Pulmonary artery endothelial cell (primary cell): Measurements from ENCODE around the gene RPL36A. TPM values are rescaled to one million over a fixed set of nuclear protein-coding genes. Genes with fewer than 3 reads are reported as not detected.

Experiments
- DNase-seq: peaks from one replicate; pipeline ENCODE4 v3.0.0-alpha.2; 2011; ENCODE audit warnings: low read depth, low spot score
- total RNA-seq: library from RNA; depleted of rRNA; stranded (reverse); fragments of >200 nt; gene quantifications from 2 replicates; pipeline ENCODE4 v1.2.3, GENCODE V29; 2014

Gene RPL36A
- total RNA-seq, 1 donor from 2014 or later, result 865 TPM

- no peak for DNase-seq
These were observed 51.3 kb downstream of the RPL36A start for GRCh38 chrX:101442085-101442484.

Other genes starting within 250 kb of the RPL36A start
- 0.13 and 0.18 TPM in 2 replicates for gene DRP2, start 171.2 kb upstream of the RPL36A start, total RNA-seq
- 0.88 and 1.2 TPM in 2 replicates for gene TAF7L, start 99.7 kb upstream of the RPL36A start, total RNA-seq
- 4.8 and 5.7 TPM in 2 replicates for gene TIMM8A, start 42.3 kb upstream of the RPL36A start, total RNA-seq
- gene BTK, start 4.8 kb upstream of the RPL36A start, total RNA-seq, result 0.07 TPM in 1 of 2 replicates, not detected in the other
- 25.8 and 36.7 TPM in 2 replicates for gene GLA, start 16.9 kb downstream of the RPL36A start, total RNA-seq
- gene HNRNPH2, start 17.2 kb downstream of the RPL36A start, total RNA-seq, result 102 and 106 TPM in 2 replicates
- gene ARMCX4, start 94.4 kb downstream of the RPL36A start, total RNA-seq, result 4.6 and 6.4 TPM in 2 replicates
- 30.7 and 42.7 TPM in 2 replicates for gene ARMCX1, start 159.5 kb downstream of the RPL36A start, total RNA-seq
- gene ARMCX6, start 227.0 kb downstream of the RPL36A start, total RNA-seq, result 37.3 and 40.6 TPM in 2 replicates
- 52.6 and 56.3 TPM in 2 replicates for gene ARMCX3, start 232.1 kb downstream of the RPL36A start, total RNA-seq